Caco-2 (cell line): Measurements from ENCODE around the gene FN3K. TPM values are rescaled to one million over a fixed set of nuclear protein-coding genes. Genes with fewer than 3 reads are reported as not detected.

Experiments used
- BruUV-seq: library from RNA; stranded (reverse); fragments of 400-500 nt; replicated peaks from 2 replicates; lab custom pipeline; 2021; lab: Mats Ljungman, UMichigan
- CTCF ChIA-PET: fragments of 300-600 bp; sonication (Branson Sonifier 250); formaldehyde crosslinking; loops from one replicate; lab custom pipeline; 2022; ENCODE audit warnings: antibody characterized with exemption; lab: Charles Lee
- POLR2A ChIA-PET: fragments of 300-600 bp; sonication (Branson Sonifier 250); formaldehyde crosslinking; loops from one replicate; lab custom pipeline; 2022; ENCODE audit warnings: antibody characterized with exemption; lab: Charles Lee
- DNase-seq, 2 experiments: peaks; one replicate each; pipeline versions ENCODE4 v3.0.0 to v3.0.0-alpha.2; 2020 to 2022
- H3K27me3 ChIP-seq: replicated peaks from 2 replicates; pipeline ENCODE4 v1.6.0; 2011; ENCODE audit warnings: low read length; ENCODE audit not compliant: control insufficient read depth, insufficient read depth
- H3K36me3 ChIP-seq: 2 replicates; pipeline ENCODE4 v1.5.1; 2011; ENCODE audit warnings: low read length; ENCODE audit not compliant: control insufficient read depth, insufficient read depth
- H3K4me1 ChIP-seq: fragments of 250-450 bp; sonication (Bioruptor Pico); 2 replicates; pipeline ENCODE4 v1.5.1; 2020; ENCODE audit warnings: mild to moderate bottlenecking
- H3K4me3 ChIP-seq: 2 replicates; pipeline ENCODE4 v1.5.1; 2011; ENCODE audit warnings: low read depth, mild to moderate bottlenecking, control low read depth, low read length
- H3K9me3 ChIP-seq: fragments of 250-450 bp; sonication (Bioruptor Pico); 2 replicates; pipeline ENCODE4 v1.5.1; 2020; ENCODE audit warnings: mild to moderate bottlenecking, moderate library complexity
- H3K27ac Mint-ChIP-seq: one replicate; pipeline ENCODE4 v1.8.0; 2022; ENCODE audit warnings: mixed read lengths; ENCODE audit not compliant: unreplicated experiment
- H3K27me3 Mint-ChIP-seq: one replicate; pipeline ENCODE4 v1.8.0; 2022; ENCODE audit warnings: mixed read lengths; ENCODE audit not compliant: insufficient read depth, unreplicated experiment
- H3K36me3 Mint-ChIP-seq: one replicate; pipeline ENCODE4 v1.8.0; 2022; ENCODE audit warnings: mild to moderate bottlenecking, mixed read lengths; ENCODE audit not compliant: insufficient read depth, unreplicated experiment
- H3K4me1 Mint-ChIP-seq: one replicate; pipeline ENCODE4 v1.8.0; 2022; ENCODE audit warnings: low read depth, mixed read lengths; ENCODE audit not compliant: unreplicated experiment
- H3K4me3 Mint-ChIP-seq: one replicate; pipeline ENCODE4 v1.8.0; 2022; ENCODE audit warnings: mild to moderate bottlenecking, moderate library complexity, mixed read lengths; ENCODE audit not compliant: unreplicated experiment
- H3K9me3 Mint-ChIP-seq: one replicate; pipeline ENCODE4 v1.8.0; 2022; ENCODE audit warnings: mixed read lengths; ENCODE audit not compliant: unreplicated experiment
- CTCF ChIP-seq, 2 experiments: fragments of 200-600 bp in 1 of 2; IDR thresholded peaks; 1 replicate in 1 of 2; 2 replicates in 1 of 2; pipeline versions ENCODE4 v1.5.1 to v1.8.0; 2011 to 2022; ENCODE audit warnings: antibody characterized with exemption in 1 of 2, control low read depth in 1 of 2, inconsistent platforms in 1 of 2, low read depth in 1 of 2, low read length in 1 of 2, mild to moderate bottlenecking in 1 of 2, moderate library complexity in 1 of 2; ENCODE audit not compliant: insufficient read depth in 1 of 2, severe bottlenecking in 1 of 2, unreplicated experiment in 1 of 2
- intact Hi-C: fragments of 100-400 bp; cut with micrococcal nuclease; formaldehyde crosslinking; loops from one replicate; pipeline ENCODE4 v1.10.0; 2022; ENCODE audit not compliant: unreplicated experiment
- total RNA-seq: library from RNA; stranded (reverse); gene quantifications from 2 replicates; pipeline ENCODE4 v1.2.3, GENCODE V29; 2022

Gene FN3K
- total RNA-seq, 1 experiment from 2014 or later, result 55.7 TPM

DNA sequence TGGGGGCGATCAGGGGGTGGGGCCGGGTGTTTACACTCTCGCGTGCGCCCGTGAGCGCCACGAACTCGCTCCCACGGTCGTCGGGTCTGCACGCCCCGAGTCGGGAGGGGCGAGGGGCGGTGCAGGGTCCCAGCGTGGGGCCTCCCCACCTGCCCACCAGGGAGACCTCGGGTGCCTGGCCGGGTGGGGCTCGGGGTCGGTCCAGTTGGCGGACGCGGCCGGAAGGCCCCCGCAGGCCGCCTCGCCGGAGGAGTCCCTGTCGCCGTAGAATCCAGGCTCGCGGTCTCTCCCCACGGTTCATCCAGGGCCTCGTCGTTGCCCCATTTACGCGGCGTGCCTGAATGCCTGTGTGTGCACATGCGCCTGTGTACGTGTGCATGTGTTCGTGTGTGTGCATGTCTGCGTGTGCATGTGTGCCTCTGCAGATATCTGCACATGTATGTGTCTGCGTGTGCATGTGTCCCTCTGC, 36.4 kb upstream of the FN3K start:
- POLR2A ChIA-PET, result interaction anchor here (0.6 kb wide), 1 partner anchor 191 kb away, joined by 5 read pairs; no protein-coding TSS in a partner anchor
- TF ChIP-seq CTCF (IDR thresholded peaks at IDR 0.05; ENCODE audit: insufficient read depth in 1 of 2, low read depth in 1 of 2, low read length in 1 of 2, severe bottlenecking in 1 of 2, unreplicated experiment in 1 of 2), result no peak
- Histone ChIP-seq H3K27me3 (no peaks in the 10 kb centered on the region), H3K4me3 (peak overlapping the region; percentile 69), H3K36me3 (no peaks in the 10 kb centered on the region), H3K4me1 (peaks cover 21% of the 10 kb centered on the region), H3K9me3 (peaks cover 8% of the 10 kb centered on the region)
- Mint-ChIP-seq H3K36me3 (peaks cover 8% of the 10 kb centered on the region), H3K4me3 (peak overlapping the region; percentile 84), H3K9me3 (peaks cover 12% of the 10 kb centered on the region), H3K4me1 (peaks cover 7% of the 10 kb centered on the region), H3K27ac (peak overlapping the region; percentile 61), H3K27me3 (no peaks in the 10 kb centered on the region)
- no peak for DNase-seq
- intact Hi-C loops, result loop anchor here (2.0 kb wide), 1 partner anchor 18 kb away; the partner anchor contains the start of gene FN3KRP
- BruUV-seq, result no TSS peak
- CTCF ChIA-PET, result no interaction called here

- Mint-ChIP-seq H3K27me3 (no peaks in the 10 kb centered on the region), H3K4me1 (peaks cover 12% of the 10 kb centered on the region), H3K4me3 (peak overlapping the region; percentile 84), H3K27ac (peak overlapping the region; percentile 61), H3K36me3 (peaks cover 8% of the 10 kb centered on the region), H3K9me3 (peaks cover 6% of the 10 kb centered on the region)
- no TSS peak for BruUV-seq
- no peaks in the 10 kb centered on the region for H3K36me3 ChIP-seq
- H3K27me3 ChIP-seq, result no peaks in the 10 kb centered on the region
- peaks cover 3% of the 10 kb centered on the region; the same call in 1 of the 2 replicates for H3K9me3 ChIP-seq
- ChIA-PET POLR2A (no interaction called here), CTCF (no interaction called here)
- peak overlapping the region; percentile 69 for H3K4me3 ChIP-seq
- H3K4me1 ChIP-seq, result peaks cover 26% of the 10 kb centered on the region
- no peak for TF ChIP-seq CTCF (IDR thresholded peaks at IDR 0.05; ENCODE audit: insufficient read depth in 1 of 2, low read depth in 1 of 2, low read length in 1 of 2, severe bottlenecking in 1 of 2, unreplicated experiment in 1 of 2)
- intact Hi-C loops, result loop anchor here (2.0 kb wide), 1 partner anchor 17 kb away; the partner anchor contains the start of gene FN3KRP
- no peak for DNase-seq
Measured at GRCh38 chr17:82699551-82699950, 35.9 kb upstream of the FN3K start.

DNA sequence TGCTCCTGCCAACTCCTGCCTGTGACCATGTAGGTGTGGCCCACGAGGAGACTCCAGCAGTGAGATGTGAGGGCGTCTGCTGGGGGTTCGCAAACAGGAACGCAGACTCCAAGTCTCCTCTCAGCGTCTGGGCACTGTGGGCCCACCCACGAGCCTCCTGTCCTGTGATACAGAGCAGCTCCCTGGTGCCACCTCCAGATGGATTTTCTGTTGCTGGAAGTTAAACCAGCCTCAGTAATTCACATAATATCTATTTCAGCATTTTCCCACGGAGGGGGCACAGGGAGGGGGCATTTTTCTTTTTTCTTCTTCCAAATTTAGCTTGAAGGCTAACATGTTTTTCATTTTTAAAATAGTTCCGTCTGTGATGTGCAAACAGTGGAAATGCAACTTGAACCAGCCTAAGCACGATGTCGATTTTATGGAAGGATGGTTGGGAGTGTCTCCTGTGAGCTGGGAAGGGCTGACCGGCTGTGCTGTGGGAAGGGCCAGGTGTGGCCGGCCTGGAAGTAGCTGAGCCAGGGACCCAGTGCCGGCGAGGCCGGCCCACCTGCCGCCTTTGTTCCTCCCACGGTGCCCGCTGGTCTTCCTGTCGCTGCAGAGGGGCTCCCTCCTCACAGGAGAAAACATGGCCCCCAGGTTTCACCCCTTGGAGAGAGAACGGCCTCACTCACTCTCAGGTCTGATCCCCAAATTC, 33.0 kb upstream of the FN3K start:
- POLR2A ChIA-PET, result no interaction called here
- intact Hi-C loops, result no loop called here
- H3K36me3 Mint-ChIP-seq, result peaks cover 11% of the 10 kb centered on the region

More for the DNA sequence above, 33.0 kb upstream of the FN3K start:
- no TSS peak for BruUV-seq
- H3K4me3 Mint-ChIP-seq, result no peak overlapping the region
- no peaks in the 10 kb centered on the region for H3K27me3 ChIP-seq
- H3K9me3 Mint-ChIP-seq, result no peaks in the 10 kb centered on the region
- no peaks in the 10 kb centered on the region for H3K9me3 ChIP-seq
- H3K27me3 Mint-ChIP-seq, result no peaks in the 10 kb centered on the region
- peaks cover 12% of the 10 kb centered on the region for H3K4me1 Mint-ChIP-seq
- no peak for TF ChIP-seq CTCF (IDR thresholded peaks at IDR 0.05; ENCODE audit: insufficient read depth in 1 of 2, low read depth in 1 of 2, low read length in 1 of 2, severe bottlenecking in 1 of 2, unreplicated experiment in 1 of 2)
- CTCF ChIA-PET, result no interaction called here
- peaks cover 28% of the 10 kb centered on the region for H3K4me1 ChIP-seq
- no peaks in the 10 kb centered on the region for H3K36me3 ChIP-seq
- no peak for DNase-seq
- H3K27ac Mint-ChIP-seq, result no peak overlapping the region
- no peak overlapping the region for H3K4me3 ChIP-seq
